Measurements from ENCODE around the gene CADM3. TPM values are rescaled to one million over a fixed set of nuclear protein-coding genes. Genes with fewer than 3 reads are reported as not detected.

The CADM3 gene, protein sequence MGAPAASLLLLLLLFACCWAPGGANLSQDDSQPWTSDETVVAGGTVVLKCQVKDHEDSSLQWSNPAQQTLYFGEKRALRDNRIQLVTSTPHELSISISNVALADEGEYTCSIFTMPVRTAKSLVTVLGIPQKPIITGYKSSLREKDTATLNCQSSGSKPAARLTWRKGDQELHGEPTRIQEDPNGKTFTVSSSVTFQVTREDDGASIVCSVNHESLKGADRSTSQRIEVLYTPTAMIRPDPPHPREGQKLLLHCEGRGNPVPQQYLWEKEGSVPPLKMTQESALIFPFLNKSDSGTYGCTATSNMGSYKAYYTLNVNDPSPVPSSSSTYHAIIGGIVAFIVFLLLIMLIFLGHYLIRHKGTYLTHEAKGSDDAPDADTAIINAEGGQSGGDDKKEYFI
- not detected in 2 replicates for total RNA-seq

DNA sequence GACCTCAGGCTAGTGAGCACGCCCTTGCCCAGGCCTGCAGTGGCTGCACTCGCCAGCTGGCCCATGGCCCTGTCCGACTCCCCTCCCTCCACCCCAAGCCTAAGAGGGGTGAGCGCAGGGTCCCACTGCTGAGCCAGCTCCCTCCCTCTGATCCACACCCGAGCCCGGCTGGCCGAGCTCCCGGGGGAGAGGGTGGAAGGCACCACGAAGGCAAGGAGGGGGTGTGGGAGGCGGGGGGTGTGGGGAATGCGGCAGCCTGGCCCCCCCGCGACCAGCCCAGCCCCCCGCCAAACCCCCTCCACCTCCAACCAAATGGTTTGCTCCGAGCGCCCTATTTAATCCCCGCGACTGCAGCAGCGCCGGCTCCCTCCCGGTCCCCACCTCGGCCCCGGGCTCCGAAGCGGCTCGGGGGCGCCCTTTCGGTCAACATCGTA, at the start of gene CADM3:
CADM3 (plus strand) TSS at position 362 of the 434 bp plus-strand sequence. CDS start 151 bp downstream, outside the sequence.
- no peak for DNase-seq (ENCODE audit: low read depth in 2 of 2)

DNA sequence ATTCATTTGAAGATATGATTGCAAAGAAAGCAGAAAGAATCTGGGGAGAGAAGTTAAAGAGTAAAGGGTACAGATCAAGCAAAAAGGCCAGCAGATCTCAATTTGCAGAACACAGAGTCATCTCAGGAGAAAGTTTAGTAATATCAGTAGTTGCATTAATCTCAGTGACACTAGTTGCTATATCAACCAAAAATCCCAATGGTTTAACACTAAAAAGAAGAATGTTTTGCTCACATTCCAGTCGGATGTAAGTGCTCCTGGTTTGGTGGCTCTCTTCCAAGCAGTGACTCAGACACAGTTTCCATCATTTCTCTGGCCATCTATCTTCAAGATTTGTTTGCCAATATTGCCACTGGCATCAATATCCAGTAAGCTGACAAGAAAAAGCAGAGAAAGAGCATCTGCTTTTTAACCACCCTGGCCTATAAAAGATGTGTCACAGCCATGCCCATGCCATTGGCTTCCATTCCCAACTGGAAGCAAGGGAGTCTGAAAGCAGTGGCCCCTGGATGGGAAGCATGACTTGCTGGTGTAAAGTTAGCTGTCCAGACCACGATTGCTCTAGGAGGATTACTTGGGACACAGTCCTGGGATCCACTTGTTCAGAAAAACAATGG, 49.3 kb upstream of the CADM3 start:
- peak in 1 of 2 donors; percentile 20 for DNase-seq (ENCODE audit: low read depth in 2 of 2)

DNA sequence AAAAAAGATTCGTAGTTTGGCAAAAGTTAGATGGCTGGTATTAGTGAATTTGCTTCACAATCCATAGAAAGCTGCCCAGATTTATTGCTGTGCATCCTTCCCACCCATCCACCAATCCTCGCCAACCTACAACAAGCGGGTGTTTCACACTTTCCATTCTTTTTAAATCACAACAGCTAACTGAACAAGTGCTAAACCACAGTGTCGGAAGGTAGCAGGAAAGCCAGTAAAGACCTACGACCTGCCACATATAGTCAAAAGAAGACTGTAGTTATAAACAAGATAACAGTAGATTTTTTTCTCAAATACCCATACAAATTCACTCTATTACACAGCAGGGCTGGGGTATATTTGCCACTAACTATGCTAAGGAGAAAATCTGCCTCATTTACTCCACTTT, 47.8 kb upstream of the CADM3 start:
- no peak for DNase-seq (ENCODE audit: low read depth in 2 of 2)

DNA sequence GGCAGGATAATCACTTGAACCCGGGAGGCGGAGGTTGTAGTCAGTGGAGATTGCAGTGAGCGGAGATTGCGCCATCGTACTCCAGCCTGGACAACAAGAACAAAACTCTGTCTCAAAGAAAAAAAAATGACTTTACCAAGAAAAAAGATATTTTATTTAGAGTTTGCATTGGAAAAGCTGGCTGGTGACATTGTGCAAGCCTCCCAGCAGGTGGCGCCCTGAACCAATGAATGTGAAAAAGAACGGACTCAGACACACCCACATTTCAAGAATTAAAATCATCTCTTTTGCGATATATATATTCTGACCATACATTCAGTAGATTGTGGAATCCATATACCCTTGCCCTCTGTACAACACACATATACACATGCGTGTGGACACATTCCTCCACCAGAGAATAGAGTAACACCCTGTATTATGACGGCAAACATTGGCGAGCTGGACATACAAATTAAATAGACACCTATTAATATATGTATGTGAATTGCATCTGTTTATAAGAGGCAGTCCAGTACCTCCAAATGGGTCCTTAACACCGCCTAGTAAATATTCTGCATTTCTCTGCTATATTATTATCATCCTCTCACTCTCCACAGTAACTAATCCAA, 39.0 kb upstream of the CADM3 start:
- peak; percentile 18 to 63 for DNase-seq (ENCODE audit: low read depth in 2 of 2)

DNA sequence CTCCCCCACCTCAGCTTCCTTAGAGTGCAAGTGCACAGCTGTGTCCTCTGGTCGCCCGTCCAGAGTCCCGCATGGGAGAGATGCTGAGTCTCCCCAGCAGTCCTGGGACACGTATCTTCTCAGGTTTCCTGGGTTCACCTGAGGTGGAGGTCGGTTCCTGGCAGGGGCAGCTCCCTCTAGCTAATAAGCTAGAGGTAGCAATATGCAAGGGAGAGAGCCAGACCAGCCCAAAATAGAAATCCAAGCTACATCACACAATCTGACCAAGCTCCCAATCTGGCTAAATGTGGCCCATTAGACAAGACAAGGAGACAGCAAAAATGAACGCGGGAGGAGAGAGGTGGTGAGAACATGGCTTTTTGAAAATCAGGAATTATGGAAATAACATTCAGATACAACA, 30.9 kb upstream of the CADM3 start:
- no peak for DNase-seq (ENCODE audit: low read depth in 2 of 2)

DNA sequence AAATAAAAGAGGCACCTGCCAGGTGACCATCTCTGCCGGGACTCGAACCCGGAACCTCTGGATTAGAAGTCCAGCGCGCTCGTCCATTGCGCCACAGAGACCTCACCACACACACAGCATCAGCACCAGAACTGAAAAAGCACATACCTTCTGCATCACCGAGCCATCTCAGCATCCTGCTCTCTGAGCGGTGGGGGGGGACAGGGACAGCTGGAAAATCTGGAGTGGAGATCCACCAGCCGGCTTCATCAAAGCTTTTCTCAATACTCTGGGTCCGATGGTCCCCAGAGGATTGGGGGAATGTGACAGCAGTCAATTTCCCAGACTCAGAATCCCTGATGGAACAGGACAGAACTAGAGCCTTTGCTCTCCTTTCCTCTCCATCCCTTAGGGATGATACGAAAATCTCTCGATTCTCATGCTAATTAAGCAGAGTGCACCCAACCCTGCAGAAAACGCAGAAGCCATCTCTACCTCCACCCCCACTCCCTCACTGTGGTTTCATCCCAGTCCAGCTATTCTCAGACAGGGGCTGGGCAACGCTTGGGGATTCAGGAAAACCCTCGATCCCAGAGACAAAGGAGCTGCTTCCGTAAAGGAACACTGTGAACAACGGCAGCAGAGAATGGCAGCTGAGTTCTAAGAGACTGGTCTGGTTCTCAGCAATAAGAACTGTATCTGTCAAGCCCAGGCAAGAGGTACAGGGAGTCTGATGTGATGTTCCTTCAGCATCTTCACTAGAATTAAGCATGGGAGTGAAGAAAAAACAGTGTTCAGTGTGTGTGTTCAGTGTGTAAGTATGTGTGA, 29.6 kb upstream of the CADM3 start:
- DNase-seq (ENCODE audit: low read depth in 2 of 2), result peak in 1 of 2 donors; percentile 29

DNA sequence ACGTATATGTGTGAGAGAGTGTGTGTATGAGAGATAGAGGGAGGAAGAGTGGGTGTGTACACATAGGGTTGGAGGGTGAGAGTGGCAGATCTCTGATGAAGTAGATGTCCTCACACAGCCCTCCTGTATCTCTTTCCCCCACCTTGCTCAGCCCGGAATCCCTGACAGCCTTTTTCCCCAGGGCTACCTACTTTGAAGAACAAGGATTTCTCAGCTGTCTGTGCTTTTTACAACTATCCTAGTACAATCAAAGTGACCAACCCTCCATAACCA, 29.1 kb upstream of the CADM3 start:
- no peak for DNase-seq (ENCODE audit: low read depth in 2 of 2)

DNA sequence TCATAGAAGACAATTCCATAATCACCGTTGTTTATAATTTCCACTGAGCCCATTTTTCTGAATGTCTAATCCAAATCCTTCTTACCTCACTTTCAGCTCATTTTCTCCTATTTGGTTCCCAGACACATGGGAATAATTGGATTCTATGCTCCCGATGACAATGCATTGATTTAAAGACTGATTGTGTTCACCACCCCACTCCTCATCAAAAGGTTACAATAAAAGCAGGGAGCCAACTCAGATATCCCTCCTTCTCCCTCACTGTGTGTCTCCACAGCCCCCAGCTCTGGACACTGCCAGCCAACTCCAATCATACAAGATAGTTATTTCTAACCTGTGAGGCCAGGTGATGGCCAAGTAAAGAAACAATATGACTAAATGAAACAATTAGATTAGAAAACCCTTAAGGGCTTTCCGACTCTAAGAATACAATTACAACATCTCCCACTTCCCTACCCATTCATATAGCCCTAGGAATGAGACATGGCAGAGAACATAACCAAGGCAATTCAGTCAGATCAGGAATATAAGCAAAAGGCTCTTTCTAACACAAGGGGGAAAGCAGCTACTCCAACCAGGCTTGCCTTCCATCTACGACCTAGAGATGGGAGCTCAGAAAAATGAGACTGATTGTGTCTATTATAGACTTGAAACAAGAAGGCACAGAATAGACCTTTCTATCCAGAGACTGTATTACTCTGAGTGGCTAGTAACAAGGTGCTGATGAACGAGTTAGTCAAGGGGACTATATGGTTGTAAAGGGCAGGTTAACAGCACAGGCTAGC, 28.5 kb upstream of the CADM3 start:
- DNase-seq (ENCODE audit: low read depth in 2 of 2), result no peak

DNA sequence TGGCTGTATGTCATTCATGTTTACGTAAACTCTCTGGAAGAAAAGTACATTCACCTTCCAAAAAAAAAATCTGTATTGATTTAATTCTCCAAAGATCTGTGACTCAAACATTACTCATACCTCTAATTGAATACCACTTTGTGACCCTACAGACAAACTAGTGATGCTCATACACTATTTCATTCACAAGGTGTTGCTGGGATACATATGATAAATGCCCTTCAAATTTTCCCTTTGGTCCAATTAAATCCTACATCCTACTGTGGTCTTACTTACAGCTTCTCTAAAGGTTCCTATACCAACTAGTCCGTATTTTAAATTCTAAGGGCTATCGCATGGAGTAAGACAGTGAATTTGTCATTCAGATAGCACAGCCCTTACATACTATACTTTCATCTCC, 26.8 kb upstream of the CADM3 start:
- DNase-seq (ENCODE audit: low read depth in 2 of 2), result no peak

DNA sequence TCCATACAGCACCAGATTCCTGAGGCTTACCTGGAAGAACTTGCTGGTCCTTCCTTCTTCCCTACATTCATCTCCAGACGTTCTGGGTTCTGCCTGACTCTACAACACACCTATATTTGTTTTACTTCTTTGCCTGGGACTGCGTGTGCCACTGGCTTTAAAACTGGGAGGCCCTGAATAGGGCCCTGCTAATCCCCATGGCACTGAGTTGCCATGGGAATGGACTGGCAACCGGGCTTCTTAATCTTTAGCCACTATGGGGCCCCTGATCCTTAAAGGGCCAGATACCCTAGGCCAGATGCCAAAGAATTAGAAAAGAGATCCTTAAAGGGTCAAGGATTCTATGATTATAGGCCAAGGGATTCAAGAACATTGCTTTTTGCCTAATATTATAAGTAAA, 24.4 kb upstream of the CADM3 start:
- no peak for DNase-seq (ENCODE audit: low read depth in 2 of 2)

DNA sequence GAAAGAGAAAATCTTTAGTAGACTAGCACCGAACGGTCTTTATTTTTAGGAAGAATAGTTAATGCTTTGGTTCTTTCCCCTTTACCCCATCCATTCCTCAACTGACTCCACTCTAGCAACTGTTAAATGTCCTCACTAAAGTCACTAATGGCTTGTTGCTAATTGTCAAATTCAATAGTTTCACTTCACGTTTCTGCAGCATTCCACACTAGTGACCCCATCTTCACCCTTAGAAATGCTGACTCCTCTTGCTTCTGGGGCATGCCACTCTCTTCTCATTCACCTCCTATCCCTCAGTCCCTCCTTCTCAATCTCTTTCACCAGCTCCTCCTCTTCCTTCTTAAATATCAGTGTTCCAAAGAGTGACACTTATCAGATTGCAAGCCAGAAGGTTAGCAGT, 19.4 kb upstream of the CADM3 start:
- no peak for DNase-seq (ENCODE audit: low read depth in 2 of 2)

DNA sequence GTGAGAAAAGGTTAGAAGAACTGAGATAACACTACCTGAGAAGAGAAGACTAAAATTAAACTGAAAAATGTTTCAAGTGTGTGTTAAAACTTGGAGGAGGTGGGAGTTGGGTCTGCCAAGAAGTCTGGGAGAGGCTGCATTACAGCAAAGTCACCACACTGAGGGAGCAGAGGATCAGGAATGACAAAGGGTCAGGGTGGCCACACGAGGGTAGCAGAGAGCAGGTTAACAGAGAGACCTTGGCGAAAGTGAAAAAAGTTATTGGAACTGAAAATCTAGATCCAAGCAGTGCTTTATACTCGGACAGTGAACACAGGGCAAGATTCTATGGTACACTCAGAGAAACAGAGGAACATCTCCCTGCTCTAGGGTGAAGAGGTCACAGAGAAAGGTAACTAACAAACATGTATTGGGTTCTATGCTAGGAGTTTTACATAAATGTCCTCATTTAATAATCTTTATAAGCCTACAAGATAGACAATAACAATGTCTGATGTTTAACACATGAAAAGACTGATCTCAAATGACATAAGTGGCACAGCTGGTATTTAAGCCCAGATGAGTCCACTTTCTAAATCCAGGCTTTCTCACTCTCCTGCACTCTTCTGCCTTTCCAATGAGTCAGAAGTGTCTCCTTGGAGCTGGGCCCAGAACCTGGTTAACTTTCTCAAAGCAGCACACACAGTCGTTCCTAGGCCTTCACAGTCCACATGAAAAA, 10.3 kb upstream of the CADM3 start:
- peak; percentile 53 to 78 for DNase-seq (ENCODE audit: low read depth in 2 of 2)

DNA sequence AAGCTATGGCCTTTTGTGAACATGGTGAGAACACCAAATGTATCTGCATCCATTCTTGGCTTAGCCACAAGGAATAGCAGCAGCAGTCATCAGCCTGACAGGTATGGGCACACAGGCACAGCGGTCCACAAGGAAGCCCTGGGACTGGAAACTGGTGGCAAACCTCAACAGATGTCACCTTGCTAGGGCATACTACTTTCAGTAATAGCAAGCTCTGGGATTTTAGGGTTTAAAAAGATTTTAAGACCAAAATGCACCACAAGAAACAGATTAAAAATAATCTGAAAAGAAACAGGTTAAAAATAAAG, 9.7 kb upstream of the CADM3 start:
- DNase-seq (ENCODE audit: low read depth in 2 of 2), result no peak

DNA sequence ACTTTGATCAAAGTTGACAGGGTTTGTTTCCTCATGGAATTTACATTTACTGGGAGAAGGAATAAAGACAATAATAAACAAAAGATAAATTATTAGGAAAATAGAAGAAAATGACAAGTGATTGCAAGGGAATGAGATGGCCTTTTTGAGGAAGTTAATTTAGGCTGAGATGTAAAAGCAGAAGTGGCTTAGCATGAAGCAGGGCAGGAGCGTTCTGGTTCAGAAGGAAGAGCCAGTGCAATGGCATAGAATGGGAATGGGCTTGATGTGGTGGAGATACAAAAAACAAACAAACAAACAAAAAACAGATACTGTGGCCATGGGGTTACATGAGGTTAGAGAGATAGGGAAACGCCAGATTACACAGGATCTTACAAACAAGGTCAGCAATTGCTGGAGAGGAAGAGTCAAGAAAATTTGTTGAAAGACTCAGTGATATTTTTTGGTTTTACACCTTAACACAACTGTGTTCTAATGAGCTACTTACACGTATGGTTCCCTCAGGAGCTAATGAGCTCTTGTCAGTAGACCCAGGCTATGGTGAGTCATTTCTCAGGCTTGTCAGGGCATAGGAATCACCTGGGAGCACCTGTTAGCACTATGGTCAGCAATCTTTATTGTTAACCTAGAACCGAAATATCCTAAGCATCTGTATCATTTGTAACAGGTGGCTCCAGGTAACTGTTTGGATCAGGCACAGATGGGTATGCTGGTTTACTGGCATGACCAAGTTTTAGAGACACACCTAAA, 8.7 kb upstream of the CADM3 start:
- no peak for DNase-seq (ENCODE audit: low read depth in 2 of 2)

DNA sequence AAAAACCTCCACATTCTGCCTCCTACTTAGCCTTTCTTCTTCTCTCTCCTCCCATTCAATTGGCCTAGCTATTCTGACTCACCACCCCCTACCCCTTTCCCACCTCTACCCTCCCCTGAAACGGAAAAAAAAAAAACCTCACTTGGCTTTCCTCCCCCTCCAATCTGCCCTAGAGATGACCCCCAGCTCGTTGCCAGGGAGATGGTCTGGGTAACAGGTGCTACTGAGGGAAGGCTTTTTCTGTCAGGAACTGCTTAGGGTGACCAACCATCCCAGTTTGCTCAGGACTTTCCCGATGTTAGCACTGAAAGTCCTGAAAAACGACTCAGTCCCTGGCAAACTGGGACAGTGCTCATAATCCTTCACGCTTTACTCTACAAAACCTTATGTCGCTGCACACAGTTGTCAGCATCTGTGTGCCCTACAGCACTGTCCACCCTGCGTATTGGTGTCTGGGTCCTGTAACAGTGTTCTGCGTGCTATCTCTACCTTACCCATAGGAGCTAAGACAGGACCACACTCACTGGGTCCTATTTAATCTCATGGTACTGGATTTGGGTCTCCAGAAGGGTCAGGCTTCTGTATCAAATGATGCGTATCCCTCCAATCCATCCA, 7.7 kb upstream of the CADM3 start:
- no peak for DNase-seq (ENCODE audit: low read depth in 2 of 2)

DNA sequence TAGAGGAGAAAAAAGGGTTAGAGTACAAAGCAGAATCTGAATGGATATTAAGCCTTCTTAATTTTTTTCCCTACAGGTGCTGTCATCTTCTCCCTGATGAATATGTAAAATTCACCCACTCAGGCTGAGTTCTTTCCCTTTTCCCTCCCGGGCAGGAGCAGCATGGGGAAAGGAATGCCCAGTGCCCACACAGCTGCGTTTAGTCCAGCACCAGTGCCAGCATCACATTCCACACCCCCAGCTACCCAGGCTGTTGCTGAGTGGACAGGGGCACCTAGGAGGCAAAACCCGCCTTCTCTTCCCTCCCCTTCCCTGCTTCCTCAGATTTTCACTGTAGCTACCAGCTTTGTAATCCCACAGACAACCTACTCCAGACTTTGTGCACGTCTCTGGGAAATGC, 3.4 kb upstream of the CADM3 start:
- DNase-seq (ENCODE audit: low read depth in 2 of 2), result no peak

DNA sequence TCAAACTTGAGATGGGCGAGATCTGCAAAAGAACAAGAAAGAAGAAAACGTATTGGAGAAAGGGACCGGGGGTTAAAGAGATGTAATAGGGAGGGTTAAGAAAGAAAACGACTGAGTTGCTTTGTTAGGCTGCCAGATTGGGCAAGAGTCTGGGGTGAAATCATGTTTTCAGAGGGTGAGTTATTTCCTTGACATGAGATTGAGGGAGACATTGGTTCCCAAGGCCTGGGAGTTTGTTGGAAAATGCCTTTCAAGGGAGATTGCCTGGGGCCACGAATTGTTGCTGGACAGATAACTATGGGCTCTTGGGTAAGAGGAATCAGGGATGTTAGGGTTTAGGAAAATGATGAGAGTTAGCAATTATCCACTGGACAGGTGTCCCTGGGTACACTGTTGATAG, 776 bp upstream of the CADM3 start:
- no peak for DNase-seq (ENCODE audit: low read depth in 2 of 2)

DNA sequence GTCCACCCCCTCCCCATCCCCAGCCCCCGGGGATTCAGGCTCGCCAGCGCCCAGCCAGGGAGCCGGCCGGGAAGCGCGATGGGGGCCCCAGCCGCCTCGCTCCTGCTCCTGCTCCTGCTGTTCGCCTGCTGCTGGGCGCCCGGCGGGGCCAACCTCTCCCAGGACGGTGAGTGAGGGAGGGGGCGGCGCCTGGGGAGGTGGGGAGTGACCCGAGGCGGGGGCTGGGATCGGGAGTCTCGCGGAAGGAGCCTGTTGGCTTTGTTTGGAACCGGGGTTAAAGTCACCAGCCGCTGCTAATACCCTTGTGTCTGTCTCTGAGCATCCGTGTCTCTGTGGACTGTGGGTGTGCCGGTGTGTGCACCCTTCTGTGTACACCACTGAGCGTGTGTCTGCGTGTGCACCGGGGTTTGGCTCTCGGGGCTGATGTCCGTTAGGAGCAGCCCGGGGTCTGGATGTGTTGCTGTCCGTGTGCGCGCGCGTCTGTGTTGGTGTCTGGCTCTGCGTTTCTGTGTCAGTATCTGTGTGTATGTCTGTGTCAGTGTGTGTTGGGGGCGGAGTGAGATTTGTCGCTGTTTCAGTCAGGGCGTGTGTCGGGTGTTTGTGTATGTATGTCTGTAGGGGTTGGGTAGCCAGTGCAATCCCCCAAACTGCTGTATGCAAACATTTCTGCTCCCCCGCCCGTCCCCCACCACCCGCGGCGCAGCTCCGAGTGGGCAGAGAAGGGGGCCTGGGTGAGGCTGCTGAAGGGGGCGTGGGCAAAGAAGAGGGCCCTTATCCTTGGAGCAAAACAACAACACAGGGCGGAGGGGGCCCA, 480 bp downstream of the CADM3 start:
- peak in 1 of 2 donors; percentile 12 for DNase-seq (ENCODE audit: low read depth in 2 of 2)
